GM21528 (cell line): Measurements from ENCODE around the gene SIGLEC11.
"Not testable (repeated sequence)": the region's sequence is repeated elsewhere in the genome, so short reads cannot be mapped to it uniquely, and the experiment has no call there.

ENCODE experiments used
- ATAC-seq: cut with Tn5 transposase; IDR thresholded peaks from one replicate; pipeline ENCODE4 v1.9.1; 2021; ENCODE audit warnings: mild to moderate bottlenecking, moderate library complexity; ENCODE audit not compliant: unreplicated experiment, low FRiP score

Gene SIGLEC11

GRCh38 chr19:49929121-49929610 is 31.8 kb downstream of the SIGLEC11 start, which contains the start of the genes ATF5 and NUP62:
Gene ATF5 (plus strand): TSS chr19:49929205. CDS start chr19:49930851, 1,646 bp downstream.
Gene NUP62 (minus strand): TSS chr19:49929504. CDS start chr19:49909807, 19,697 bp downstream.
- ATAC-seq: peak; percentile 45

- ATAC-seq: no peak
These were observed 33.3 kb downstream of the SIGLEC11 start for GRCh38 chr19:49927526-49928264.

GRCh38 chr19:49926515-49926914 is 34.5 kb downstream of the SIGLEC11 start:
- ATAC-seq: no peak

- ATAC-seq: no peak
These were observed 35.5 kb downstream of the SIGLEC11 start for GRCh38 chr19:49925486-49925885.

- not testable (repeated sequence) for ATAC-seq
These were observed 36.1 kb downstream of the SIGLEC11 start for GRCh38 chr19:49924881-49925210.

- ATAC-seq: no peak
These were observed 36.7 kb downstream of the SIGLEC11 start for GRCh38 chr19:49924004-49924880.

- no peak for ATAC-seq
These were observed 37.6 kb downstream of the SIGLEC11 start for GRCh38 chr19:49923055-49924003.

- no peak for ATAC-seq
These were observed 38.8 kb downstream of the SIGLEC11 start for GRCh38 chr19:49921871-49922795.

- no peak for ATAC-seq
These were observed 40.2 kb downstream of the SIGLEC11 start for GRCh38 chr19:49920624-49921363.

- ATAC-seq: no peak
These were observed 42.9 kb downstream of the SIGLEC11 start for GRCh38 chr19:49918089-49918488.

- no peak for ATAC-seq
These were observed 43.9 kb downstream of the SIGLEC11 start for GRCh38 chr19:49916839-49917733.

- no peak for ATAC-seq
These were observed 45.7 kb downstream of the SIGLEC11 start for GRCh38 chr19:49915271-49915670.

- no peak for ATAC-seq
These were observed 47.3 kb downstream of the SIGLEC11 start for GRCh38 chr19:49913720-49914119.

GRCh38 chr19:49912965-49913685 is 47.8 kb downstream of the SIGLEC11 start:
- no peak for ATAC-seq

- ATAC-seq: no peak
These were observed 49.4 kb downstream of the SIGLEC11 start for GRCh38 chr19:49911381-49912145.

GRCh38 chr19:49910179-49910578 is 50.8 kb downstream of the SIGLEC11 start:
- no peak for ATAC-seq
